Mononuclear cell (primary cell): ENCODE results near the gene OR10G3. TPM values are rescaled to one million over a fixed set of nuclear protein-coding genes. Genes with fewer than 3 reads are reported as not detected.

ENCODE experiments used
- H3K27me3 ChIP-seq: 2 replicates; pipeline ENCODE4 v1.6.0; 2011; ENCODE audit warnings: low read length, control low read depth; ENCODE audit not compliant: insufficient read depth
- H3K4me1 ChIP-seq: 2 replicates; pipeline ENCODE4 v1.5.1; 2011; ENCODE audit warnings: mild to moderate bottlenecking, low read length, control low read depth; ENCODE audit not compliant: insufficient read depth
- H3K4me3 ChIP-seq: 2 replicates; pipeline ENCODE4 v1.5.1; 2011; ENCODE audit warnings: mild to moderate bottlenecking, low read length, moderate library complexity
- H3K9me3 ChIP-seq: 2 replicates; pipeline ENCODE4 v1.5.1; 2011; ENCODE audit warnings: low read depth, mild to moderate bottlenecking, control low read depth, low read length
- total RNA-seq: library from RNA; depleted of rRNA; stranded (reverse); fragments of >200 nt; gene quantifications from one replicate; pipeline ENCODE4 v1.2.3, GENCODE V29; 2012

OR10G3 gene
- total RNA-seq, 1 donor: not detected

DNA sequence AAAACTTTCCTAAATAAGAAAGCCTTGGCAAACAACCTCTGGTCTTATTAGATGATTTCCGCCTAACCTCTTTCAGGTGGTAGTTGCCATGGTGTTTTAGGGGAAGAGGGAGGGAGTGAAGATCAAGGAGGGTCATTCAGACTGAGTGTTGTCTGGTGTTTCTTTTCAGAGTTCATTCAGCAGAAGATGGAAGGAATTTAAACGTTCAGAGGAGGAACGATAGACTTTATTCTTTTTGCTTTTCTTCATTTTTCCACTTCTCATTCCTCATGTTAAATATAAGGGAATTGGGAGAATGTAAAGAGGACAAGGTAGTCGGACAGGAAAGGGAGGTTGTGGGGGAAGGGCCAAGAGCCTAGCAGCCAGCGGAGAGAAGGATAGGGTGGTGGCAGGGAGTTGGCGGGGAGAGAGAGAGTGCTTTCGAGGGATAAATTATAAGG, 36.3 kb downstream of the OR10G3 start:
- H3K27me3 ChIP-seq: peaks cover 12% of the 10 kb centered on the region

GRCh38 chr14:21541413-21542074, 38.3 kb downstream of the OR10G3 start:
- Histone ChIP-seq H3K4me3 (no peak overlapping the region), H3K4me1 (peaks cover 3% of the 10 kb centered on the region), H3K27me3 (peaks cover 30% of the 10 kb centered on the region), H3K9me3 (no peaks in the 10 kb centered on the region)

More for the DNA sequence above, 36.3 kb downstream of the OR10G3 start:
- no peak overlapping the region for H3K4me3 ChIP-seq
- no peaks in the 10 kb centered on the region for H3K4me1 ChIP-seq
- H3K9me3 ChIP-seq: no peaks in the 10 kb centered on the region

DNA sequence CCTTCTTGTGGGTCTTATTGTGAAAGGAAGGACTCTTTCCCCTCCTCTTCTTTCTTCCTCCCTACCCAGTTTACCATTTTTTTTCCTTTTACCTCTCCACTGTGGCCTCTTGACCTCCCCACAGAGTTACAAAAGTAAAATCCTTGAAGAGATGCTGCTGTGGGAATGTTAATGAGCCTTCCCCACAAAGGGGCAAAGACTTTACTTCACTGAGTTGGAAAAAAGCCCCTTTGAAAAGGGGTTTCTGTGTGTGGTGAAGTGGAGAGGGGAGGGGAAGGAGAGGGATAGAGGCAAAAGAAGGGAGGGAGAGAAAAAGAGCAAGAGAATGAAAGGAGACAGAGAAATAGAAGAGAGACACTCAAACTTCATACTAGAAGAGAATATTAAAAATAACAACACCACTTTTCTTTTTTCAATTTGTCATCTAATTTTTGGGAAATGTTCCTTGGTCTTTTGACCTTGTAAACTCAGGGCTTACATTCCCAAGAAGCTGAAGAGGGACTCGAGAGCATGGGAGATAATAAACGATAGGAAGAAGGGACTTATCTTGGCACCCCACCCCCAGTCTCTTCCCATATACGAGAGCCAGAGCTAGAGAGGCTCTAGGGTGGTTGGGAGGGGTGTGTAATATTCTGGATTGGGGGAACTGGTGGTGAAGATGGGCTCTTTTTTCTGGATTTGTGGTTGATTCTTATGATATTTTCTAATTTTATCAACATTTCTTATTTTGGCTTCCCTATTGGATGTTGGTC, 40.5 kb downstream of the OR10G3 start:
- Histone ChIP-seq H3K27me3 (peaks cover 46% of the 10 kb centered on the region), H3K4me3 (no peak overlapping the region), H3K9me3 (no peaks in the 10 kb centered on the region), H3K4me1 (peaks cover 3% of the 10 kb centered on the region)

- Histone ChIP-seq H3K27me3 (peaks cover 49% of the 10 kb centered on the region), H3K4me1 (peaks cover 3% of the 10 kb centered on the region), H3K4me3 (no peak overlapping the region), H3K9me3 (no peaks in the 10 kb centered on the region)
Observed at GRCh38 chr14:21537090-21537424, 42.8 kb downstream of the OR10G3 start.

GRCh38 chr14:21536418-21537089, 43.3 kb downstream of the OR10G3 start:
- Histone ChIP-seq H3K9me3 (no peaks in the 10 kb centered on the region), H3K27me3 (peaks cover 49% of the 10 kb centered on the region), H3K4me1 (peaks cover 3% of the 10 kb centered on the region), H3K4me3 (no peak overlapping the region)

GRCh38 chr14:21535545-21536417, 44.1 kb downstream of the OR10G3 start:
- peaks cover 3% of the 10 kb centered on the region for H3K4me1 ChIP-seq
- no peak overlapping the region for H3K4me3 ChIP-seq
- no peaks in the 10 kb centered on the region for H3K9me3 ChIP-seq
- H3K27me3 ChIP-seq: peaks cover 49% of the 10 kb centered on the region

DNA sequence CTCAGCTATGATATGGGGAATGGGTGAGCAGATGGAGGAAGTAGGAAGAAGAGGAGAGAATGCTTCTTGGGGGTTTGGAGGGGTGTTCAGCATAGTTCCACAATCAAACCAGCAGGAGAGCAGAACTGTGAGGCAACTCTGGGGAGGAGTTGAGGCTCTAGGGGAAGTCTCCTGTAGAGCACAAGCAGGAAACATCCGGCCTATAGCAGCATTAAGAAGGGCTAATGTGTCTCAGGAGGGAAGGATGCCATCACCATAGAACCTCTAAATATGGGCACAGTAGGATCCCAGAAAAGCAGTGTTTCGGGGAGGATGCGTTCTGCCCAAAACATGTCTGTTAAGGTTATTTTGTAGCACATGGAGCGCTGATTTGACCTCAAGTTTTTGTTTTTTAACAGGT, 45.3 kb downstream of the OR10G3 start:
- peaks cover 3% of the 10 kb centered on the region for H3K4me1 ChIP-seq
- H3K4me3 ChIP-seq: no peak overlapping the region
- no peaks in the 10 kb centered on the region for H3K9me3 ChIP-seq
- H3K27me3 ChIP-seq: peaks cover 47% of the 10 kb centered on the region

GRCh38 chr14:21533294-21533693, 46.6 kb downstream of the OR10G3 start:
- Histone ChIP-seq H3K27me3 (peaks cover 34% of the 10 kb centered on the region), H3K4me1 (peaks cover 3% of the 10 kb centered on the region), H3K4me3 (no peak overlapping the region)

DNA sequence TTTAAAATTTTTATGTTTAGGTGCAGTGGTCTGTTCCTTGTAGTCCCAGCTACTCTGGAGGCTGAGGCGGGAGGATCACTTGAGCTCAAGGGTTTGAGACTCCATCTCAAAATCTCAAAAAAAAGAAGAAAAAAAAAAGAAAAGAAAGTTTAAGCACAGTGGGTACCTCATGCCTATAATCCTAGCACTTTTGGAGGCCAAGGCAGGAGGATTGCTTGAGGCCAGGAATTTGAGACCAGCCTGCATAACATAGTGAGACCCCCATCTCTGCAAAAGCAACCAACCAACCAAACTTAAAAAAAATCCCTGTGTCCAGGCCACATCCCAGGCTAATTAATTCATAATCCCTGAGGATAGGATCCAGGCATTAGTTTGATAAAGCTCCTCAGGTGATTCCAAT, 50.4 kb downstream of the OR10G3 start:
- H3K9me3 ChIP-seq: no peaks in the 10 kb centered on the region
- no peak overlapping the region for H3K4me3 ChIP-seq
- peaks cover 13% of the 10 kb centered on the region for H3K4me1 ChIP-seq
- peaks cover 5% of the 10 kb centered on the region for H3K27me3 ChIP-seq

More at GRCh38 chr14:21533294-21533693, 46.6 kb downstream of the OR10G3 start:
- H3K9me3 ChIP-seq: no peaks in the 10 kb centered on the region

DNA sequence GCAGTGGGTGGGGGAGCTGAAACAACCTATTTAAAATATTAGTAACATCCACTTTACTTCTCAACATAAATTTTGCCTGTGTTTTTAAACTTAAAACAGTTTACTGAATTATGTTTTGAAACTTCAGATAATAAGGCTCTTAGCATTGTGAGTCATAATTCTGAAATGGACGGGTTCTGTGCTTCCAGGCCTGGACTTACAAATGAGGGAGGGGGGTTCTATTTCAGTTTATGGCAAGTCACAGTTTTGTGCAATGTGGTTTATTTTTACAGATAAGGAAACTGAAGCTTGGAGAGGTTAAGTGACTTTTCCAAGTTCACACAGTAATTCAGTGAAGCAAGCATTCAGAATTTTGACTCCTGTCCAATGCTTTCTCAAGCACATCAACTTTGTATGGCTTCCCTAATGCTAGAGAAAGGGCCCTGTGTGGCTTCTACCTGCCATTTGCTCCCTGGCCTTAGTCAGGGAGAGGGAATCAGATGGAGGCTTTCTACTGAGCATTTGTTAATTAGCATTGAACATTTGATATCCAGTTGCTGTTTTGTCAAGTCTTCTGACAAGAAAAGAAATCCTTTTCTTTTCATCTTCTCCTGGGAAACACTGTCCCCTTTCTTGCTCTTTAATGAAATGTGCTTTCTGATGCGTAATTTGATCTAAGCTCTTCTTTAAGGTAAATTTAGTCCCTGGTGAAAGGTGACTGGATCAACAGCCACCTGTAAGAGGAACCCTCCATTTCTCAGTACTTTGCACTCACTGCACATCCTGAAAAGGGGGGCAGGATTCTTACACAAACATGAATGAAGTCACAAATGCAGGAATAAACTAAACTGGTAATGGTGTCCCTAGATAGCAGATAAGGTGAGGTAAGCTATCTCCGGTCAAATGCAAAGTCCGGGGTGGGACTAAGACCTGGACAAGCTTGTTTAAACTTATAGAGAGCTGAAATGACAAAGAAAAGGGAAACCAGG, 51.2 kb downstream of the OR10G3 start:
- H3K4me1 ChIP-seq: peaks cover 13% of the 10 kb centered on the region
- H3K4me3 ChIP-seq: no peak overlapping the region
- H3K9me3 ChIP-seq: no peaks in the 10 kb centered on the region
- H3K27me3 ChIP-seq: no peaks in the 10 kb centered on the region

DNA sequence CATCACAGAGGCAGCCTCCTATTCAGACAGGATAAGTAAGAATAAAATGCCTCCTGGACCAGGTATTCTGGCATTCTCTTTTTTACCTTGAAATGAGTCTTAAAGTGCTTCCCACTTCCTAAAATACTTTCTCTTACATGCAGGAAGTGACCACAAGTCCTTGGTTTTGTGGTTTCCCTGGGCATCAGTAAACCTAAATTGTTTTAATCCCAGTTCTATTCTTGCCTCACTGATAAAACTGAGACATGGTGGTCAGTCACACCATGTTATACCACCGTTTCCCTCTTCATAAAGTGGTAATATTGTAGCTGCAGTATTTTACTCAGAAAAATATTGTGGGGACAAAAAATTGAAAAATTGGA, 52.6 kb downstream of the OR10G3 start:
- Histone ChIP-seq H3K9me3 (no peaks in the 10 kb centered on the region), H3K4me3 (no peak overlapping the region), H3K27me3 (no peaks in the 10 kb centered on the region), H3K4me1 (peaks cover 13% of the 10 kb centered on the region)

DNA sequence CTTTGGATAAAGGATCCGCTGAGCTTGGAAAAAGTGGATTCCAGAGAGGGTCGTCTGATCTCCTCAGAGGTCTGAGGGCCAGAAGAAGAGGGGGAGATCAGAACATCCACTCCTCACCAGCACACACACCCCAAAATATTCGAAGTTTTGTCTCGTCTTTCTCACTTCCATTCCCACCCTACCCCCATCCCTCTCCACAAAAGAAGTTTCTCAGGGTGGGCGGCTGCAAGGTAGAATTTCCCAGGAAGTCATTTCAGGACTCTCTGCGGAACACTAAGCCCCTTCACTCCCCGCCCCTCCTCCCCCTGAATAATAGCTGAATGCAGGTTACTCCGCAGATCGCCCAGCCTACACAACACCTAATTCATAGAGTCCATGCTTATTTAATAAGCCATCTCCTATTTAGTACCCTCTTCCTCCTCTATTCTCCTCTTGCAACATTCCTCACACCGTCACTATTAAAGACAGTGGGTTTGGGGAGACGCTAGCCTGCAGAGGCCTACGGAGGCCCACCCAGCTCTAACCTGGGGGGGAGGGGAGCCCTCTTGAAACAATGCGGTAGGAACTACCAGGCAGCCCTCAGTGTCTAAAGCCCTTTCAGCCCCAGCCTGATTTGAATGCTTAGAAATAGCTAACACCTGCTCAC, 53.1 kb downstream of the OR10G3 start:
- Histone ChIP-seq H3K27me3 (no peaks in the 10 kb centered on the region), H3K4me1 (peaks cover 13% of the 10 kb centered on the region), H3K4me3 (peak overlapping the region; percentile 32)

GRCh38 chr14:21525962-21526671, 53.8 kb downstream of the OR10G3 start, which contains the start of gene SALL2:
Gene SALL2 (minus strand): TSS chr14:21526346. CDS start chr14:21526127, 219 bp downstream.
- H3K4me1 ChIP-seq: peaks cover 13% of the 10 kb centered on the region
- H3K9me3 ChIP-seq: no peaks in the 10 kb centered on the region
- H3K4me3 ChIP-seq: peak within 1 kb of the TSS; percentile 32
- H3K27me3 ChIP-seq: no peaks in the 10 kb centered on the region

More for the DNA sequence above, 53.1 kb downstream of the OR10G3 start:
- H3K9me3 ChIP-seq: no peaks in the 10 kb centered on the region
